Ovary (tissue), 3 donors: ENCODE measurements around the gene SEMA3G.

Experiments used
- CTCF ChIP-seq, 3 donors: fragments of 450-650 bp in 2 of 3; fragments of 200-600 bp in 1 of 3; IDR thresholded peaks; one replicate each; pipeline versions ENCODE4 v1.5.1 to v1.8.0; 2016 to 2022; ENCODE audit warnings: antibody characterized with exemption in 3 of 3, mild to moderate bottlenecking in 1 of 3
- POLR2A ChIP-seq: fragments of 450-650 bp; IDR thresholded peaks from one replicate; pipeline ENCODE4 v1.6.1; 2017; ENCODE audit warnings: antibody characterized with exemption, mild to moderate bottlenecking, moderate library complexity
- donor health status: DM: no; HTN: no; CAD: no.

DNA sequence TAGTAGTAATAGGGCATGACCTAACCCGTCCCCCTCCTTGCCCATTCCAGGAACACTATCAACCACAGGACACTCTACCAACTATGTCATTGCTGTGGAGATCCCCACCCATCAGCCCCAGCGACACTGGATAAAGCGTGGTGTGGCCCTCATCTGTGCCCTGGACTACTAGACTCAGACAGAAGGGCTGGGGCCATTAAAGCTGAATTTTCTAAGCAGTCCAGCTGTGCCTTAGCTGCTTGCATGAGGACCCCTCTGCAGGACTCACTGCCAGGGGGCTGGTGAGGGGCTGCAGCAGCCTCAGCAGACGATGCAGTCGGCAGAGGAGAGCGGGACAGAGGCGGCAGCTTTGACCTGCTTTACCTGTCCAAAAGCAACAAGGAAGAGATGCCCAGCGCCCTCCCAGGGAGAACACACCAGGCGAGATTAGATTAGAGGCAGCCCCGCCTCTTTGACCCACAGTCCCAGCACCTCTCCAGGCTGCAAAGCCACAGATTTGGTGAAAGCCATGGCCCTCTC, 44.6 kb downstream of the SEMA3G start:
- no peak for TF ChIP-seq CTCF (IDR thresholded peaks at IDR 0.05)
- TF ChIP-seq POLR2A: no peak
